GM11168 (cell line): ENCODE data around the gene S100A14.

Source experiments
- in situ Hi-C: fragments of 300-500 bp; cut with MboI; formaldehyde crosslinking; loops from one replicate; pipeline ENCODE4 v1.12.0; 2022; ENCODE audit warnings: low sequenced_read_pairs; ENCODE audit not compliant: unreplicated experiment

Gene S100A14

DNA sequence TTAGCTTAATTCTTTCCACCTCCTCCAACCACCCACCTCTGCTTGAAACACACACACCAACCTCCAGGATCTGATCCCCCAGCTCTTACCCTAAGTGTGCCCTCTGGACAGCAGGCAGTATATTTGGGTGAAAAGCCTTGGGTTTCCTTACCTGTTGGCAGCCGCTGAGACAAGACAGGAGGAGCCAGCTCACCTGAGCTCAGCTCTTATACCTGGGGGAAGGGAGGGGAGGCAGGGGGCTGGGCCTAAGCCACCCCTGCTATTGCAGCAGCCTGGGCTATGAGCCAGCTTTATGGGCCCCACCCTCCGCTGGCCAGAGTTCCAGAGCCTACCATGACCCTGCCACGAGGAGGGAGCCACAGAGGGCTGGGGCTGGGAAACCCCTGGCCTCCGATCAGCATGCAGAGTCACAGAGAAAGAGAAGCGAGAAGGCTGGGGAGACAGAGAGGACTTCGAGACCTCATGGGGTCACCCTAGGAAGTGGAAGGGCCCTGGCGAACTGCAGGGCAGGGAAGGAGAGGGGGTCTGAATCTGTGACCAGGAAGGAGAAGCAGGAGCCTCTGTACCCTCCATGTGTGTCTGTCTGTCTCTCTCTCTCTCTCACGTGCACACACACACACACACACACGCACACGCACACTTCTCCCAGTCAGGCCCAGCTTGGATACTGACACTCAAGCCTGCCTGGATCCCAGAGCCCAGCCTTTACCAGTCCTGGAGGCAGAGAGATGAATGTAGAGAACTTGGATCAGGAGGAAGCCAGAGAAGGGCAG, at the start of gene S100A14:
TSS of gene S100A14 (minus strand) at position 182 of the 773 bp plus-strand sequence. CDS start 467 bp downstream, outside the sequence.
- in situ Hi-C loops, result no loop called here

GRCh38 chr1:153663211-153663610, 47.1 kb upstream of the S100A14 start:
- in situ Hi-C loops, result no loop called here

- in situ Hi-C loops, result no loop called here
These were observed 46.1 kb upstream of the S100A14 start for GRCh38 chr1:153662269-153662668.

DNA sequence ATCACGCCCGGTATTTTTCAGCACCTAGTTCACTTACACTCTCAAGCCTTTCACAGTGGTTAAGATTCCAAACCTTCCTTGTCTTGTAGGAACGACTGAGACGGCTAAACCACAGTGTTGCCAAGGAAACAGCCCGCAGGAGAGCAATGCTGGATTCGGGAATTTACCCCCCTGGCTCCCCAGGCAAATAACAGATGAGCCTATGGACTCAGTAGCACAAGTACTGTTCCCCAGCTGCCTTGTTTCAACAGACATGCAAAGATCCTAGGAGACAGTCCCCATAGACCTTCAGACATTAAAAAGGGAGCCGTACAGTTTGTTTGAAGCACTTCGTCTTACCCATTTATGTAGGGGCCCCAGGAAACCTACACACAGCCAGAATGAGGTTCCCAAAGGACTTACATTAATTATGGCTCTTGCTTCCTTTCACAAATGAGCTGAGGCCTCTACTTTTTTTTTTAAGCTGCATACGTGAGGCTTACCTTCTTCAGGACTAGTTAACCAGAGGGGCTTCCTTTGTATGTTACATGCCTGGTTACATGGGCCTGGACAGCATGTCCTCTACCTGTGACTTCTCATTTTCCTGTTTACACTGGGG, 45.1 kb upstream of the S100A14 start:
- in situ Hi-C loops, result no loop called here

DNA sequence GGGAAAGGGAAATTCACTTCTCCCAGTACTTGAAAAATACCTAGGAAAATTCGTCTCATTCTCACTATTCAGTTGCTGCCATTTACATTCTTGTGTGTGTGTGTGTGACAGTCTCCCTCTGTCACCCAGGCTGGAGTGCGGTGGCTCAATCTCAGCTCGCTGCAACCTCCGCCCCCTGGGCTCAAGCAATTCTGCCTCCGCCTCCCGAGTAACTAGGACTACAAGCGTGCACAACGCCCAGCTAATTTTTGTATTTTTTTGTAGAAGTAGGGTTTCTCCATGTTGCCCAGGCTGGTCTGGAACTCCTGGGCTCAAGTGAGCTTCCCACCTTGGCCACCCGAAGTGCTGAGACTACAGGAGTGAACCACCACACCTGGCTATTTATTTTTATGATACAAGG, 43.5 kb upstream of the S100A14 start:
- in situ Hi-C loops, result no loop called here

DNA sequence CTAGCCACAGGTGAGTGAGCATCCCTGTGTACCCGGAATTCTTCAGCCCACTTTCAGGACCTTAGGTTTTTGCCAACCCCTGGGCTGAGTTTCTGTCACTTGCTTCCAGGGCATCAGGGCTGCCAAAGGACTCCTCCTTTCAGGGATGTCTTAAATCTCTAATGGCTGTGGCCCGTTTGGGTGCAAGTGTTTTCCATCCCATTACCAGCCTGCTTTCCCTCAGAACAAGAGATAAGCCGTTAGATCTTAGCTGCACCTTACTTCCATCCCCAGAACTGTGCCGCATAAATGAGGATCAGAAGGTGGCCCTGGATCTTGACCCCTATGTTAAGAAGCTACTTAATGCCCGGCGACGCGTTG, 43.0 kb upstream of the S100A14 start:
- in situ Hi-C loops, result no loop called here

GRCh38 chr1:153658400-153659174, 42.5 kb upstream of the S100A14 start, which contains the start of gene SNAPIN:
Gene SNAPIN, plus strand, starts transcription at chr1:153658703. Its CDS starts 41 bp downstream, at chr1:153658744.
- in situ Hi-C loops, result no loop called here

DNA sequence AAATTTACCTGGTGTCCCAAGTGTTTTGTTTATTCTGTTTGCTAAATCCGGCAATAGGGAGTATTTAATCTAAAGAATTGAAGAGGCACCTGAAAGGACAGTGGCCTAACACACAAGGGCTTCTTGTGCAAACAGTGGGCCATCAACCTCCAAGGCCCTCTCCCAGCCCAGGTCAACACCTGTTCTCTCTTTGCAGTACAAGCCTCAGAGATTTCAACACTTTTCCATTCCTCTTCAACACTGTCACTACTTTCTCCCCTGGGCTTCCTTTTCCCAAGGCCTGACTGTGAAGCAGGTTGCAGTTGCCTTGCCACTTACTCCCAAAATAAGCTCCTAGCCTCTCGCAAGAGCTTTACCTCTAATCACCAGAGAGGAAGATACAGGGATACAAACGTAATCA, 39.2 kb upstream of the S100A14 start:
- in situ Hi-C loops, result no loop called here

DNA sequence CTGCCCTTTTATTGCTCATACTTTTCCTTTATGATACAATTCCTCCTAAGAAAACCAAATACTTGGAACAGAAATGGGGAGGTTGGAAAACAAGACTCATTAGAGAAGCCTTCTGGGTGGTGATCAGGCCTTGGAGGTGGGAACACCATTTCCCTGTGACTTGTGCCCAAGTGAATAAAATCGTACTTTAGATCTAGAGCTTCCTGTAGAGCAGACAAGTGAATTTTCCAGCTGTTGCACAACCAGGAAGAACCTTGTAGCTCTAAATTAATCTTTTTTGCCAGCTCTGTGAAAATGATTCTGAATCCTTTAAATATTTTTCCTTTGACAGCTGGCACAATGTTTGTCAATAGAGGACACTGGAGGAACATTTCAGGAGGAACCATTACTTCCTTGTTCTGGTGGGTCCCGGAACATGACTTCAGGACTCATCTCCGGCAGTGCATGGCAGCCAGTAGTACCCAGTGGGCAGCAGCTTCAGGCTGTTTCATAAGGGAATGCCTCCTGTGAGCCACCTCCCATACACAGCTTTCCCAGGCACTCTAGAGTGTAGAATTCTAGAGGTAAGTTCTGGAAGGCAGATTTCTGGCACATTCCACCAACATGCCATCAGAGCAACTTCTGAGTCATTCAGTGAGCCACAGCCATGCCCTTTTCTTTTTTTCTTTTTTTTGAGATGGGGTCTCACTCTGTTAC, 36.8 kb upstream of the S100A14 start:
- in situ Hi-C loops, result no loop called here

GRCh38 chr1:153651771-153652170, 35.6 kb upstream of the S100A14 start:
- in situ Hi-C loops, result no loop called here

DNA sequence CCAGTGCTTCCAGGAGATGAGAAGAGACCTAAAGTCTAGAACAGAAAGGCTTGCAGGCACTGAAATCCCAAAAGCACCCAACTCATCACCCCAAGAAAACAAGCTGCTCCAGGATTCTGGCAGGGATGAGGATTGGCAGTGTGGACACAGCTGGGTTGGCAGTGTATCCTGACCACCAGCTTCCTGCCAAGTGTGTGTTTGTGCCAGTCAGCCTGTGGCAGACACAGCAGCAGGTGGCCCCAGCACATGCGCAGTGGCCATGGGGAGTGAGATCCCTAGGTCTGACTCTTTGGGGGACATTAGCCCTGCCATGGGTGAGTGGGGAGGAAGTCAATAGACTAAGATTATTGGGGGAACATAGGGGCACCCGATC, 33.7 kb upstream of the S100A14 start:
- in situ Hi-C loops, result no loop called here

GRCh38 chr1:153649137-153649862, 33.2 kb upstream of the S100A14 start:
- in situ Hi-C loops, result no loop called here

DNA sequence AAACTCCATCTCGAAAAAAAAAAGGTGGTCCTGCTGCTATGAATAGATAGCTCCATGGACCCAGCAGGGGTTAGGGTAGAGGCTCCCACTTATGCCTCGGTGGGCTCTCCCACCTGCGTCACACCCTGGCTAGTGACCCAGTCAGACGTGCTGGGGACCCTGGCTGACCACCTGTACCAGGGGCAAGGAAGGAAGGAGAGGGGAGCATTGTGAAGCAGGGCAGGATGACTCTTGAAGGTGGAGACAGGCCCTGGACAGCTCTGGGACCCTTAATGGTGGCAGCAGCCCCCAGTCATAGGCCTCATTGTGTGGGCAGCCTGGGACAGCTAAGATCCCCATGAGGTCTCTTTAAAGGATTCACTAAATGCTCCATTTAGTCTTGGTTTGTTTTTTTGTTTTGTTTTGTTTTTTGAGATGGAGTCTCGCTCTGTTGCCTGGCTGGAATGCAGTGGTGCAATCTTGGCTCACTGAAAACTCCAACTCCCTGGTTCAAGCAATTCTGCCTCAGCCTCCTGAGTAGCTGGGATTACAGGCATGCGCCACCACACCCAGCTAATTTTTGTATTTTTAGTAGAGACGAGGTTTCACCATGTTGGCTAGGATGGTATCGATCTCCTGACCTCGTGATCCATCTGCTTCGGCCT, 32.0 kb upstream of the S100A14 start:
- in situ Hi-C loops, result no loop called here

- in situ Hi-C loops, result no loop called here
These were observed 31.2 kb upstream of the S100A14 start for GRCh38 chr1:153647346-153647714.

DNA sequence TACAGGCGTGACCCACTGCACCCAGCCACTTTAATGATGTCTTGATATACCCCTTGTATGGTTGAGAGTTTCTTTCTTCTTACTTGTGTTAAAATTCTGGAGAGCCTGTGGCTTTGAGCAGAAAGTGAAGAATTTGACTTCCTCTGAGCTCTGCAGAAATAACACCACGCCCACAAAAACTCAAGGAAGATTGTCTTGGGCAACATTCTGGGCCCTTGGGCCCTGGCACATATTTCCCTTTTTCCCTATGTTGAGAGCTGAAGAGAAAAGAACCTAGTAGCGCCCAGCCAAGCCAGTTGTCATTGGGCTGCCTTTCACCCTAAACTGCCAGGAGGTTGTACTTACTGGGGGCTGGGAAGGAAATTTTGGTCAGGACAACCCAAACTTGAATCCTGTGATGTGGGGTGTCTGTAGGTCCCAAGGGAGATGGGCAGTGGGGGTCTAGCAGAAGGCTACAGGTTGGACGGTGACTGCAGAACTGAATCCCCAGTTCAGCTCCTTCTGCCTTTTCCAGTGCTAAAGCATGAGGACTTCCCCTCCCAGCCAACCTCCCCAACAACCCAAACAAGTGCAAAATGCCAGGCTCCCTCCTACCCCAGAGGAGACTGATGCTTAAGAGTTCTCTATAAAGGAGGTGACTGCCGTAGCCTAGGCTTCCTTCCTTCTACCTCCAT, 30.7 kb upstream of the S100A14 start:
- in situ Hi-C loops, result no loop called here

DNA sequence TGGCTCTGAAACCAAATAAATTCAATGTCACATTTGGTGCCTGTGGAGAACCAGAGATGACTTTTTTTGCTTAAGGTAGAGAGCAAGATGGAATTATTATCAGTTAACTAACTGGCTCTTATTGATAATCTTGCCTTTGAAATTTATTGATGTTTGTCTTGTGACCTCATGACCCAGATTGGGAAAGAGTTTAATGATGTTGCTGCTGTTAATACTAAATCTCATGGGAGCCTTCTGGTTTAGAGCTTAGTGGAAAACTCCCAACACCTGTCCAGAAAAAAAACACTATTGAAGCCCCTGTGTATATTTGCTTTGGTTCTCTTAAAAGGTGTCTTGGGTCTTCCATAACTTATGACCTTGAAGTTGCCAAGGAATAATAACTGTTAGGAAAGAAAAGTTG, 27.7 kb upstream of the S100A14 start:
- in situ Hi-C loops, result no loop called here

GRCh38 chr1:153643100-153643499, 27.0 kb upstream of the S100A14 start:
- in situ Hi-C loops, result no loop called here

DNA sequence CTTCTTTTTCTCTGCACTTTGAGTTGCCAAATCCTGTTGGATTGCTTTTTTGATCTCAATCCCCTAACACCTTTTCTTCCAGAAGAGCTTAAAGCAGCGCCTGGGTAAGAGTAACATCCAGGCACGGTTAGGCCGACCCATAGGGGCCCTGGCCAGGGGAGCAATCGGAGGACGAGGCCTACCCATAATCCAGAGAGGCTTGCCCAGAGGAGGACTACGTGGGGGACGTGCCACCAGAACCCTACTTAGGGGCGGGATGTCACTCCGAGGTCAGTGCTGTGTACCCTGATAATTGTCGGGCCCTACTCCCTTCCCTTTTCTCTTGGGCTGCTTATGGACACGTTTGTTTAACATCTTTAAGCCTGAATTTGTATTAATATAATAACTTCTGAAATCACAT, 26.0 kb upstream of the S100A14 start:
- in situ Hi-C loops, result no loop called here

- in situ Hi-C loops, result no loop called here
These were observed 24.7 kb upstream of the S100A14 start for GRCh38 chr1:153640861-153641260.
